HUES48 (cell line): ENCODE measurements around the gene PTGDR2.

Source experiments
- H3K27ac ChIP-seq: one replicate; pipeline ENCODE4 v1.7.0; 2013; ENCODE audit warnings: low read depth, low read length, inconsistent platforms
- H3K27me3 ChIP-seq: 2 replicates; pipeline ENCODE4 v1.6.1; 2013; ENCODE audit warnings: mild to moderate bottlenecking, low read length; ENCODE audit not compliant: control insufficient read depth, insufficient read depth
- H3K36me3 ChIP-seq: 2 replicates; pipeline ENCODE4 v1.6.1; 2013; ENCODE audit warnings: low read length; ENCODE audit not compliant: control insufficient read depth, insufficient read depth
- H3K4me1 ChIP-seq: 2 replicates; pipeline ENCODE4 v1.6.1; 2013; ENCODE audit warnings: mild to moderate bottlenecking, low read length; ENCODE audit not compliant: control insufficient read depth, insufficient read depth
- H3K4me3 ChIP-seq: 2 replicates; pipeline ENCODE4 v1.5.1; 2013; ENCODE audit warnings: mild to moderate bottlenecking, low read depth, low read length
- H3K9ac ChIP-seq: 2 replicates; pipeline ENCODE4 v1.6.1; 2013; ENCODE audit warnings: mild to moderate bottlenecking, low read depth, low read length, moderate library complexity
- H3K9me3 ChIP-seq: 2 replicates; pipeline ENCODE4 v1.6.1; 2013; ENCODE audit warnings: low read length; ENCODE audit not compliant: control insufficient read depth, insufficient read depth

PTGDR2 gene

DNA sequence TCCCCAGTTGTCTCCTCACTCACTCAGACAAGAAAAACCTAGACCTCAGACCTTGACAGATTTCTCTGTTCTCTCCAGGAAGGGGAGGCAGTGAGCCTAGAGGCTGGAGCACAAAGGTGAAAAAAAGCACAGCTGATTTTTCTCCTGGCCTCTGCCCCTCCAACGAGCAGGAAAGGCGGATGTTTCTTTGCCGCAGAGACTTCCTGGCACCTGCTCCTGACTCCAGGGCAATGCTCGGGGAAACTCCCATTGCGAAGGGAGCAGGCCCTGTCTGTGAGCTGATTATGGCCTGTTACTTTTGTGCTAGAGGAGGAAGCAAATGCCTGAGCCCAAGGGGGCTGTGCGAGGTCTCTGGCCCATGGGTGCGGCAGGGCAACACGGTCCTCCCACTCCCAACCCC lies 45.2 kb downstream of the PTGDR2 start:
- Histone ChIP-seq H3K9me3 (peaks cover 4% of the 10 kb centered on the region; the same call in 1 of the 2 replicates), H3K4me1 (no peaks in the 10 kb centered on the region), H3K27me3 (no peaks in the 10 kb centered on the region)

DNA sequence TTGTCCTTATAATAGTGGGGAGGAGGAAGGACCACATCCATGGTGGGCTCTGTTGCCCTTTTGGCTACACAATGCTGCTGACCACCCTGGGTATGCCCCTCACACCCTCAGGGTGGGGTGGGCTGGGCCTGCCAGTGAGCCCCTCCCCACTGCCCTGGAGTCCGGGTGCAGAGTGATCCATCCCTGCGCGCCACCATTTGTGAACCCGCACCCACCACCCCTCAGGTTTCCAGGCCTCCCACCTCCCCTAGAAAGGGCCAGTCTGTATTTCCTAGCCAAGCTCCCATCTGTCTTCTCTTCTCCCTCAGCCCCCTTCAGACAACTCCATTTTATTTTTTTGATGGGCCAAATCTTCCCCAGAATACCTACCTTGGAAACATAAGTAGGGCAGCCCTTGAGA lies 45.6 kb downstream of the PTGDR2 start:
- no peaks in the 10 kb centered on the region for H3K27me3 ChIP-seq

More for the DNA sequence above, 45.2 kb downstream of the PTGDR2 start:
- H3K4me3 ChIP-seq = no peak overlapping the region
- no peaks in the 10 kb centered on the region for H3K36me3 ChIP-seq
- no peak overlapping the region for H3K9ac ChIP-seq
- no peak overlapping the region for H3K27ac ChIP-seq

DNA sequence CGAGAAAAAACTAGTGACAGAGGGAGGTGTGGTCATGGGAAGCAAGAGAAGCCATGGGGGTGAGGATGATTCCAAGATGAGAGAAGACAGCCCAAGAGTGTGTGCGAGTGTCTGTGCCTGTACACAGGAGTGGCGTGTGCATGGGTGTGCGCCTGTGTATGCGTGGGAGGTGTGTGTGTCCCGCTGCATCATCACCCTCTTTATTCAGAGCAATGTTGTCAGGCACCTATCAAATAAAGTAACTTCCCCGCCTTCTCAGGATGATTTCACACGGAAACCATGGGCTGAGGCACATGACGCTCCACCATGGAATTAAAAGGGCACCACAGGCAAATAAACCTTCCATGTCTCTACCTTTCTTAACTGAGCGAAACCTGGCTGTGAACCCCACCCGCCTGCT lies 46.1 kb downstream of the PTGDR2 start:
- H3K4me1 ChIP-seq = no peaks in the 10 kb centered on the region
- H3K36me3 ChIP-seq = no peaks in the 10 kb centered on the region
- H3K4me3 ChIP-seq = no peak overlapping the region
- H3K27ac ChIP-seq = no peak overlapping the region
- H3K9me3 ChIP-seq = peaks cover 4% of the 10 kb centered on the region; the same call in 1 of the 2 replicates
- no peak overlapping the region for H3K9ac ChIP-seq
- H3K27me3 ChIP-seq = no peaks in the 10 kb centered on the region

More for the DNA sequence above, 45.6 kb downstream of the PTGDR2 start:
- H3K36me3 ChIP-seq = no peaks in the 10 kb centered on the region
- no peaks in the 10 kb centered on the region for H3K4me1 ChIP-seq
- H3K4me3 ChIP-seq = no peak overlapping the region
- peaks cover 4% of the 10 kb centered on the region; the same call in 1 of the 2 replicates for H3K9me3 ChIP-seq
- H3K27ac ChIP-seq = no peak overlapping the region
- no peak overlapping the region for H3K9ac ChIP-seq

DNA sequence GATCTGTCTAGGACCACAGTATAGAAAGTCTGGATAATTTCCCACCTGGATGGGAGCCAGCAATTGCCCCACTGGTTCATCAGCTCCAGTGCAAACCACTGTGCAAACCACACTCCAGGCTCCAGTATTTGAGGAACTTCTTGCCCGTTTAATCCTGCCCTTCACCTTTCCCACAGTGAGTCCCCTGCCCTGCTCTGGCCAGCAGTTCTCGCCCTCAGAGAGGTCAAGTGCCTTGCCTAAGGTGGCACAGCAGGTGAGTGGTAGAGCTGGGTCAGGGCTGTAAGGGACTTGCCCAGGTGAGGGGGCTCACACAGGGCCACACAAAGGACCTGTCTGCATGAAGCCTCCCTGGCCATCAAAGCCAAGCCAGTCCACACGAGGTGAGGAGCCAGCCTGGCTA lies 46.5 kb downstream of the PTGDR2 start:
- Histone ChIP-seq H3K36me3 (no peaks in the 10 kb centered on the region), H3K9ac (no peak overlapping the region), H3K27ac (no peak overlapping the region), H3K4me1 (no peaks in the 10 kb centered on the region), H3K9me3 (peaks cover 4% of the 10 kb centered on the region; the same call in 1 of the 2 replicates), H3K4me3 (no peak overlapping the region), H3K27me3 (no peaks in the 10 kb centered on the region)

DNA sequence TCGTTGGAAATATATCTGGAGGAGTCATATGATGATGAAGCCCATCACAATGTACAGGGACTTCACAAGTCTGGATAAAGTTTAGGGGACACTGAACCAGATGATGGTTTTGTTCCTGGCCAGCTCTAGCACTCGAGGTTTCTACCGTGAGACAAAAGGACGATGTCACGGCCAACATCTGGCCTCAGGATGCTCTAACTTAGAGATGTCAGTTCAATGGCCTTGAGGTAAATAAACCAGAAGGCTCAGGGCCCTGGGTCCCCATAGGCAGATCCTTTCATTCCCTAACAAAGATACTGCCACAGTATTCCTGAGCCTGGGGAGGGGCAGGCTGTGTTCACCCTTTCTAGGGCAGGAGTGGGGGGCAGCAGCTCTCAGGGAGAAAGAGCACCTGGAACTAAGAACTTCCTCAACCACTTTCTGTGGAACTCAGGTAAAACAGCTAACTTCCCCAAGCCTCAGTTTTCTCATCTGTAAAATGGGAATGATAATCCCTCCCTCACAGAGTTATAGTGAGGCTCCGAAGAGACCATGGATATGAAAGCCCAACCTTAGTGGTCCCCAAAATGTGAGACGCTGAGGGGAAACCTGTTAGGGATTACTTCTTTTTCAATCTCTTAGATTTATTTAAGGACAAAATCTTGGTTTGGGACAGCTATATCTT lies 52.3 kb downstream of the PTGDR2 start:
- Histone ChIP-seq H3K27me3 (no peaks in the 10 kb centered on the region), H3K27ac (no peak overlapping the region), H3K36me3 (no peaks in the 10 kb centered on the region), H3K4me3 (no peak overlapping the region), H3K9me3 (no peaks in the 10 kb centered on the region; the same call in 1 of the 2 replicates), H3K4me1 (no peaks in the 10 kb centered on the region), H3K9ac (no peak overlapping the region)

DNA sequence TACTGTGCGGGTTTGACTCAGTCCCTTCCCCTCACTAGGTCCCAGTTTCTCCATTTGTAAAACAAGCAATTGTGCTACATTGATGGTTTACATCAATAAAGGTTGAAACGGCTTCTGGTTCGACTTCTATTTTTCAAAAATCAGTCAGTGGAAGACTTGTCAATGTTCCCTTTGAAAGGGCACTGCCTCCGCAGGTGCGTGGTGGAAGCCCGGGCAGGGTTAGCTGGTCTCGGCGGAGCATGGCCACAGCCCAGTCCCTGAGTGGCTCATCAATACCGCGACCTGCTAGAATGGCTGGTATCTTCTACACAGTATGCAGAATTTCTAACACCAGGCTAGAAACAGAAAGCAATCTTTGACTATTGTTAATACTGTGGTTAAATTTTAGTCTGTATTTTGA lies 54.6 kb downstream of the PTGDR2 start:
- Histone ChIP-seq H3K27me3 (no peaks in the 10 kb centered on the region), H3K9me3 (no peaks in the 10 kb centered on the region; the same call in 1 of the 2 replicates)

More for the DNA sequence above, 54.6 kb downstream of the PTGDR2 start:
- H3K27ac ChIP-seq = no peak overlapping the region
- no peaks in the 10 kb centered on the region for H3K4me1 ChIP-seq
- H3K4me3 ChIP-seq = no peak overlapping the region
- no peaks in the 10 kb centered on the region for H3K36me3 ChIP-seq
- H3K9ac ChIP-seq = no peak overlapping the region
